DMS79 treated with DMSO at 0.1 percent for 48 hours (cell line): ENCODE data around the gene TECTB.
A peak's percentile ranks its signal among the peaks of the same experiment; 100 is the strongest.

Experiments used
- DNase-seq: peaks from one replicate; lab custom pipeline; 2025; lab: John Stamatoyannopoulos, UW

The TECTB gene

DNA sequence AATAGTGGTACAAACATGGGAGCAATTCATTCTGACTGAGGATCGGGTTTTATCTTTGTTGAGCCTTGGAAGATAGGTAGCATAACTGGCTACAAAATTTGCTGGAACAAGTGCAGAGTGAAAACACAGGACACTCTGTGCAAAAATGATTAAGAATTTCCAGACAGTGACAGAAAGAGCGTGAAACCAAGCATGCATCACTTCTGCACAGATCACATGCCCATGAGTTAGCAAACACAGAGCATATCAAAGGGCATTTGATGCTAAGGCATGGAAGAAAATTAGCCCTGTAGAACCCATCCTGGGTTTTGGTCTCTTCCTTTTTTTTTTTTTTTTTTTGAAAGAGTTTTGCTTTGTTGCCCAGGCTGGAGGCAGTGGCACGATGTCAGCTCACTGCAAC is 28.3 kb downstream of the TECTB start:
- DNase-seq, result no peak

DNA sequence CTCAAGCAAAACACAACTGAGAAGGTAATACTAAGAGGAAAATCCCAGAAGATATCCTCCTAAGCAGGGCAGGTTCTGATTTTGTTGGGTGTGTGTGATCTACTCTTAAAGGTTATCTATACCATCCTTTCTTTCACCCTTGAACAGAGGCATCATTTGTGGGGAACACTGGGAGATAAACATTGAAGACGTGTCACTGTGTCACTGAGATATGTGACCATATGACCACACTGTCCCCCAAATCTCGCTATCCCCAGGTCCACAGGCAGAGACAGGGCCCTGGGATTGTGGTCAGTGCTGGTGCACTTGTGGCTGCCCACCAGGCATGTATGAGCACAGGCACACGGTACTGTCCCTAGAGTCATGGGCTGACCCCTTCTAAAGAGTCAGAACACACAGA is 30.0 kb downstream of the TECTB start:
- DNase-seq, result no peak

DNA sequence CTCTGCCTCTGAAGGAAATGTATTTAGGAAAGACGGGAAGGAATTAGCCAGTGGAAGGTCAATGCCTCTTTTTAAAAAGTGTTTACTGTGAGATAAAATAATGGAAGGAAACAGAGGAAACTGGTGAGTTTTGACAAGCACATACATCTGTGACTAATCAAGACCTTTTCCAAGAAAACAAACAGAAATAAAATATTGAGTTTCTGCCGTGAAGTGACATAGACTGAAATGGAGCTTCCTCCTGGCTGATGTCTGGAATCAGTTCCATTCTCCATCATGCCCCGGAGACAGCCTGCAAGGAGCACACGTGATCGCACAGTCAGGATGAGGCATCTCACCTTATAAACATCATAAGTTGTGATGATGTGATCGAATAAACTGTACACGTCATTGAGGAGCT is 30.7 kb downstream of the TECTB start:
- DNase-seq, result no peak

DNA sequence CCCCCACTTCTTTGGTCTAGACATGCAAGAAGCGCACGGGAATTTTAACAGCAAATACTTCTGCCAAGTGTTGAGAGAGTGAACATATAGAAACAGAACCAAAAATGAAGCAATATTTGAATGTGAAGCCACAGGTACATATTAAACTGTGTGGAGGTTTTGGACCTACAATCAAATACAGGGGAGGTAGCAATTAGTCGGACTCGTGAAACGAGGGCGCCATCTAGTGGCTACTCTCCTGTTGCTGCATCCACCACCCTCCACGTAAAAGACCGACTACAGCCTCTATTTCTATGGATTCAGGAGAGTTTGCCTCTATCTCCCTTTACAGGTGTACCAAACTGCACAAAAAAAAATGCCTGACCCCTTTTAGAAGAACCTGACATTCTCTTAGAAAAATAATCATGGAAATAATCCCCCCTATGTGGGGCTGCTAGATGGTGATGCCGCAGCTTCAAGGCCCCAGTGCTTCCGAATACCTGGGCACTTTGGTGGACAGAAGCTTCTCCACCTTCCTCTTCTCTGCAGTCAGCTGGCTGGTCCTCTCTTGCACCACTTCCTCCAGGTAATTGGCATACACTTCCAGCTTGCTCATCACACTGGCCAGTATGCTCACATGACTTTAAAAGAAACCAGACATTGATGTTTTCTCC is 31.7 kb downstream of the TECTB start:
- peak; percentile 13 for DNase-seq

DNA sequence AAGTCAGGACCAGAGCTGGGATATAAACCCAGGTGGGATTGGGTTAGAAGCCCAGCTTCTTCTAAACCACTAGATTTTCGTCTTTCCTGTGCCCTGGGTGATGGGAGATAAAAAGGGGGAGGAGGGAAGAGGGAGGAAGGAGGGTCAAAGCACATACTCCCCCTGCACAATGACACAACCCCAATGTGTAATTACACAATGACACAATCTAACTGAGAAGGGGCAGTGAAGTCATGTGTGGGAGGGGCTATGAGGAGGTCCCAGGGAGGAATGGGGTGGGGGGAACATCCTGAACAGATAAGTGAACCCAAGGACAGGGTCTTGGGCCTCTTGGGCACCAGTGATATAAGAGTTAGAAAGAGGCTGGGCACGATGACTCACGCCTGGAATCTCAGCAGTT is 44.5 kb downstream of the TECTB start:
- DNase-seq, result no peak

DNA sequence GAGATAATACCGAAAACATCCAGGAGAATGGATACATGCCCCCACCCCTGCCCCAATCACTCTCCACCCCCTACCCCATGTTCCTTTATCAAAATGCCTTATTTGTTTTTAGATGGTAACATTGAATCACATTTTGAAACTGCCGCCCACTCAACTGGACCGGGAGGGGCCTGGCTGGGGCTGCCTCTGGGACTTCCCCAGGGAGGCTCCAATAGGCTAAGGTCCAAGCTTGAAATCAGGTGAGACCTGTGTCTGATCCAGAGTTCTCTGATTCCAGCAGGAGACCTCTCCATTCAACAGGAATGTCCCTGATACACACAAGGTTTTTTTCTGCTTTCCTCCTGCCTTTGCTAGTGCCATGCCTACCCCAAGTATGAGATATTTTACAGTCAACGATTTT is 47.0 kb downstream of the TECTB start:
- DNase-seq, result no peak

DNA sequence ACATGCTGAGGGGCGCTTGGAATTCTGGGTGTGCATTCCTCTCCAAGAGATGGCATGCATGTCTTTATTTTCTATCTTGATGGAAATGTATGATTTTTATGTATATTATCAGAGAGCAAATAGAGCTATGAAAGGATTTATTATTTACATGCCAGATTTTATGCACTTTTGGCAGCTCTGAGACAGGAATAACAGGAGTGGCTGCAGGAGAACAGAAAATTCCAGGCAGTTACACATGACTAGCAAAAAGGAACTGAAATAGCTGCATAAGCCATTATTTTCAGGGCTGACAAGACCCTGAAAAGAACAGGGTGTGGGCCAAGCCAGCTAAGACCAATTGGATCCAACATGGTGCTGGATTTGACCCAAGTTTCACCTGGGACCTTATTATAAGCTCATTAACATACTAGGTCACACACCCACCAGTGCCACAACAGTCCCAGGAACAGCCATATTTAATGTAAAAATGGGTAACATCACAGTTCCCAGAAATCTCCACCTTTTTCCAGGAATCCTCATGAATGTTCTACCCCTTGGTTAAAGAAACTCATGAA is 47.5 kb downstream of the TECTB start:
- no peak for DNase-seq

DNA sequence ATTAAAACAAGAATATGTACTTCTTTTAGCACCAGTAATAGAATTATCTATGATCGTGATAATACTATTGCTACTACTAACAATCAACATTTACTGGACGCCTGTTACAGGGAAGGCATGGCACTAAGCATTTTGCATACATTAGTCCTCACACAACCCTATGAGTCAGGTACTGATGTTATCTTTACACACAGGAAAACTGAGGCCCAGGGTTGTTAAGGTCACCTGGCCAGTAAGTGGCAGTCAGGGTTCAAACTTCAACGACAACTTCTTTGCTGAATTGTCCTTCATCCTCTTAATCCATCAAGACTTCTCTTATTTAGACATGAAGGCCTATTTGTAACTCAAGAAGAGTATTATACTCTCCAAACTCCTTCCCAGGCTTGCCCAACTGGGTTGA is 48.8 kb downstream of the TECTB start:
- no peak for DNase-seq

DNA sequence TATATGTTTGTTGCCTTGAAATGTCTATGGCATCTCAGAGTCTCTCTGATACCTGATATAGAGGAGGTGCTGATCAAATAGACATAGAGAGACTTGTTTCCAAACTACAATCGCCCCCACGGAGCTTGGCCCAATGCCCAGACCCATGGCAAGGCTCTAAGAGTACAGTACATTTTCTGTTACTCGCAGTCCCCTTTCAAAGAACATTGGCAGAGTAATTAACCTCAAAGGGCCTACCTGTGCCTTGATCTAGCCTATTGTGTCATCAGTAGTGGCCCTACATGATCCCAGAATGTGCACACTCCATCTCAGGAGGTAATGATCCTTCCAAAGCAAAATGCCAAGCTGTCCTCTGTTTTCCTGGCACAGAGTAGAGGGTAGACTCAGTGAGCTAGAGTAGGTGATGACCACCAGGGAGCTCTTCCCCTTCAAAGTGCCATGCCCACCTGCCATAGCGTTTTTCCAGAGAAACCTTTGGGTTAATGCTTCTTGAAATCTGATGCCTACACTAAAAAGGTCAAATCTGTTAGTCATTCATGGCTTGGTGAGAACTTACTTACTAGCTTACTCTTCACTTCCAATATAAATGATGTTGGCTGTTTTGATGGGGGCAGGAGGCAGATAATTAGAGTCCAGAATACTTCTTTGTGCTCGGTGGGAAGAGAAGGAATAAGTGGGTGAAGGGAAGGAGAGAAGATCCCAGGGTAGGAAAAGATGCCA is 49.5 kb downstream of the TECTB start:
- DNase-seq, result peak; percentile 0

DNA sequence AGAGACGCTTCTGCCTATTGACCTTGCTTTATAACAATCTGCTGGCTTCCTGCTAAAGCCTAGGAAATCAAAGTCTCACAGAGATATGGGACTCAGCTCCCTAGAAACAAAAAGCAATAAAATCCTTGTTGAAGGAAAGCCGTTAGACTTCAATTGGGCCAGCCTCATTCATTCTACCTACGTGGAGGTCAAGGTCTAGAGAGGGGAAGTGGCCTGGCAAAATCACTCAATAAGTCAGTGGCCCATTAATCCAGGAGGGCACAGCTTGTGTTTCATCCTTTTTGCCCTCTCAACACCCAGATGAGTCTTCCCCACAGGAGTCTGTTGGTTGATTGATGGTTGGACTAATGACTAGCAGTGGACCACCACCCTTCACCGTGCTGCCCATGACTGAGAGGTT is 50.3 kb downstream of the TECTB start:
- DNase-seq, result no peak

DNA sequence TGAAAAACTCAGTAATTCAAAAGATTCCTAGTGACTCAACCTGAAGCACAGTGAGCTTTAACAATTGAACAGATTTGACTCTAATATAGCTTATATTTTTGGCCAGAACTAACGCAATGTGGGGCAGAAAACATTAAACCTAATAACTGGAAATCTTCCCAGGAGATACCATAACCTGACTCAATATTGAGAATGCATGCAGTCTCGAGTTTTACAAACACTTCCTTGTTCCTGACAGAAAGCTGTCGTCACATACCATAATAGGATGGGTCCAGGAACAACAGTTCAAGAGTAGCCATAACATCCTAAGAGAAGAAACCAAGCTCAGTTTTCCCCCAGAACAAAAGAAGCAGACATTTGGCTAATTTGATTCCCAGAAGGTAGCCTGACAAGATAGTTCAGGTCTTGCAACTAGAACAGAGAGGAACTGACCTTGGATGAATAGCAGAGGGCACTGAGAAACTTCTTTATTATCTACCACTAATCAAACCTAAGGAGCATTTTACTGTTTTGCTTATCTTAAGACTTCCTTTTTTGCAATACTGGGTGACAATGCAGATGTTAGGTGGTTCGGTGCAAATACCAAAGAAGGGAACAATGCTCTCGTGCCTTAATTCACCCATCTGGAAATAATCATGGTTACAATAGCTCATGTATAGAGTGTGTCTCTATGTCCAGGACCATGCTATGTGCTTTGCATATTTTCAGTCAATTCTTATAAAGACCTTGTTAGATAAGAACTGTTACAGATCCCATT is 52.1 kb downstream of the TECTB start:
- no peak for DNase-seq

DNA sequence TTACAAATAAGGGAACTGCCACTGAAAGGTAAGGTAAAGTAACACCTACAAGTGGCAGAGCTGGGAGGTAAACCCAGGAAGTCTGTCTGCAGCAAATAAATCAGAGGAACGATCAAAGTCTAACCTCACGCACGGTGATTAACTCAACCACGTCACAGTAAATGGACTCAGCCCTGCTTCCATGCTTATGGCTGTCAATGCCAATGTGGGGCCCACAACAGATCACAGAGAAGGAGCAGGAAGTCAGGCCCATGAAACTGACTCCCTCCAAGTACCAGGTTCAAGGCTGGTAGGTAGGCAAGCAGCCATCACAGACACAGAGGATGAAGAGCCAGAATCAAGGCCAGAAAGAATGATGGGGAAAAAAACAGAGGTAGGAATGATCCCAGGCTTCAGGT is 52.7 kb downstream of the TECTB start:
- no peak for DNase-seq

DNA sequence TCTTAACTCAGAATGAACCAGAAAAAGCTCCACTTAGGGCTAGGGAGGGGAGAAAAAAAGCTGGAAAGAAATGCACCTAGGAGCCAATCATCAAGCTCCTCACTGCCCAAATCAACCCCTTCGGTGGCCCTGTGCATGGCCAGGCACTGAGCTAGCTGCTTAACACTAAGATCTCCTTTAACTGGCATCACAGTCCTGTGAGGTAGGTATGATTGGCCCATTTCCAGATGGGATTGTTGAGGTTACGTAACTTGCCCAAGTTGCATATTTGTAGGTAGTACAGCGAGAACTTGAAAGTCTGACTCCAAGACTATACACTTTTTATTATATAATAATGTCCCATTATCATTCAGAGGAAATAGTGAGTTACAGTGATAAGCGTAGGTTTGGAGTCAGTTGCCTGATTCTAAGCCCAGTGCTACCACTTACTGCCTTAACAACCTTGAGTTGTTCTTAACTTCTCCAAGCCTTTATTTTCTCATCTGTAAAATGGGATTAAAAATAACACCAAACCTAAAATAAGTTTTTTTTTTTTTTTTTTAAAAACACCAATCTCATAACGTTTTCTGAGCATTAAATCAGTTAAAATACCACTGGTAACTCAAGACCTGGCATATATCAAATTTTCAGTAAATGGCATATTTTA is 53.5 kb downstream of the TECTB start:
- DNase-seq, result no peak

DNA sequence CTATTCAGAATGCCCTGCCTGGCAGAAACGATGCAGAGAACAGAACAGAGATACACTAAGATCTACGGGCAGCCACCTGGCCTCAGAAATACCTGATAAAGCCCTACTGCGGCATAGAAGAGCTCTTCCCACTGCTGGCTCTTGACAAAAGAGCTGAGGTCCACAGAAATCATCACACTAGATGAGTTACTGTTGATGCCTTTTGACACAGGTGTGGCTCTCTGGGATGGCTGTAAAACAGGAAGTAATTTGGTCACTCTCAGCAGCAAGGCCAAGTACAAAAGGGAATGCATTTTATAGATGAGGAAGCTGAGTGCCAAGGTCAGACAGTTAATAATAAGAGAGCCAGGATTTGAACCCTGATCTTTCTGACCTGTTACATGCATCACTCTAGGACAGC is 55.8 kb downstream of the TECTB start:
- no peak for DNase-seq

DNA sequence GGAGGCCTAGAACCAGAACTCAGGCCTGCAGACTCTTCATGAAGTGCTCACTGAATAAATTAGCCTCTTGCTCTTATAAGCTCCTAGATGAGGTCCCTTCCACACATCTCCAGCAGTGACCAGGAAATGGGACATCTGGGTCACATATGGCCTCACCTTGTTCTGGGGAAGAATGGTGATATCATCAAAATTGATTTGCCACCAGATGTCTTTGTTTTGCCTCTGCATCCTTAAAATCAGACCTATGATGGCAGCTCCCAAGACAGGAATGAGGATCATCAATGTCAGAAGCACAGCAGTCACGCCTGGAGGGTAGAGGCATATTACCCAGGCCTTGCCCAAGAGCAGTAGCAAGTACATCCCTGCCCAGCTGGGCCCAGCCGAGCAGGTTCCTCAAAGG is 57.4 kb downstream of the TECTB start:
- no peak for DNase-seq

DNA sequence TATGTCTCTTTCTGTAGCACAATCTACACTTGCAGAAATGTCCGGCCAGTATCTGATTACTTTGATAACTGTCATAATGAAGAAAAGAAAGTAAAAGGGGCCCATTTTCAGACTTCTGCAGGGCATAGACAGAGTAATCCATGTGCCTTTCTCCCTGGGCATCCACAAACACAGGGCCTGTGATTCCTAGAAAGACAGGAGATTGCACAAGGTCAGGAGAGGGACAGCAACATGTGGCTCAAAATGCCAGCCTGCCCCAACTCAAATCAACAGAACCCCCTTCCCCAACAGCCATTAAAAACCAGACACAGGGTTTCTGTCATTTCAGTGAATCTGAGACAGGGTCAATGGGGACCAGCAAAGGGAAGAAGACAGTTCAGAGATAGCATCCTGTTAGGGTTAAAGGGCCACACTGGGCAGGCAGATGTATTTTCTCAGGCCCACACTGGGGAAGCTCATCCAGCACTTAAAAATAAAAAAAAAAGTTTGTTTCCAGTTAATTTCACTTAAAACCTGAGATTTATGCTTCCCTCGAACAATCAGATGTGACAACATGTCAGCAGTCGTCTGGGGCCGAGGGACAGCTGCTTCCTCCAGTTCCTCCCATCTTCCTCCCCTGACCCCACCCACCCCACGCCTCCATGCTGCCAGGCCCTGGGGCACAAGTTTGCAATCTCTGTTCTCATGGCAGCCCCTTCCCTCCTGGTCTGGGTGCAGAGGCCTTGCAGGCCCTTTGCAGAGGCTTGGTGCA is 60.0 kb downstream of the TECTB start:
- no peak for DNase-seq

DNA sequence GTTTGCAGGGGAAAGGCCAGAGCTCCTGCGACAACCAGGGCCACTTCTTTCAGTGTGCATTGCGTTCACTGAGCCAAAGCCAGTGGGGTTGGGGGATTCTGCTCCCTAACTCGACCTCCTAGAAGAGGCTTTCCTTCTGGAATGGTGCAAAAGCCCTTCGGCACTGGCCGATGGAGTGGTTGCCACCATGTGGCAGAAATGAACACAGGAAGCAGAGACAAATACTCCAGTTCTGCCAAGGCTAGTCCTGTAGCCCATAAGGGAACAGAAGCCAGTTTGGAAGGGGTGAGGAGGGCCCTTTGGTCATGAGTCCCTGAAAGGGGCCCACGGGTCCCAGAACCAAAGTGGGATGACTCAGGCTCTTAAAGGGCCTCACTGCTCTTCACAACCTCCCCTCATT is 61.1 kb downstream of the TECTB start:
- no peak for DNase-seq

DNA sequence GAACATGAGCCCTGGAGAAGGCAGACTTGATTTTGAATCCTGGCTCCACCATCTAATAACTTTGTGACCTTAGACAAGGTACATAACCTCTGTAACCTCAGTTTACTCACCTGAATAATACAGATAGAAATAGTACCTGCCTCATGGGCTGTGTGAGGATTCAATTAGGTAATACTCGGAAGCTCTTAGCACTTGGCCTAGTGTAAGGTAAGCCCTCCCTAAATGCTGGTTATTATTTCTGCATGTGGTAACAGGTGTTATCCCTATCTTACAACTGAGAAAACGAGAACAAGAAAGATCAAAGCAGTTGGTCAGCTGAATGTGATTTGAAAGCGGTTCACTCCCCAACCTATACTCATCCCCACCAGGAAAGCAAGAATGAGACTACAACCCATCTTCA is 62.0 kb downstream of the TECTB start:
- DNase-seq, result no peak

DNA sequence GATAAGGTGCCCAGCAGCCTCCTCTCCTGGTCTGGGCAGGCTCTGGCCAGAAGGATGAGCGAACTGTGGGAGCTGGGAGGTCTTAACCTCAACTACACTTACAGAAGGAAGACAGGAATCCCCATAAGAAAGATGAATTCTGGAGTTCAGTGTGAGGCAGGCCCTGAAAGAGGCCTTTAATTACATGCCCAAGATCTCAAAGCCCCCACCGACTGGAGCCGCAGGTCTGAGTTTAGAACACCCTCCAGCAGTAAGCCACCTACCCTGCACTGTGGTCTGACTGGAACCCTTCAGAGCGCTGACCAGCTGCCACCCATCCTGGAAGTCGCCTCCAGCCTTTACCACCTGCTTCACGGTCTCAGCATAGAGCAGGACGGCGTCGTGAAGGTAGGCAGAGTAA is 62.5 kb downstream of the TECTB start:
- DNase-seq, result no peak

DNA sequence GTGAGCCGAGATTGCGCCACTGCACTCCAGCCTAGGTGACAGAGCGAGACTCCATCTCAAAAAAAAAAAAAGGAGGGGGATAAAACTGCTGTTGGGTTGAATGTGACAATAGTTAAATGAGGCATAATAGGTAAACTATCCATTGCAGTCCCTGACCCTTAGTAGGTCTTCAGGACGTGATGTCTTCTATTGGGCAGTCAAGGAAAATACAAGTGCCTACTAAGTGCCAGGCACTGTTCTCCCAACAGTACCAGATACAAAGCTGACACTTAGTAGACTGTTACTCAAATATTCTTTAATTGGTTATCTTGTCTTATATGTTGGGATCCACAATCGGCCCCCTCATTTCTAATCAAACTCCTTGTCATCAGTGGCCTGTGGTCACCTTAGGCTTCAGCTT is 63.6 kb downstream of the TECTB start:
- no peak for DNase-seq

DNA sequence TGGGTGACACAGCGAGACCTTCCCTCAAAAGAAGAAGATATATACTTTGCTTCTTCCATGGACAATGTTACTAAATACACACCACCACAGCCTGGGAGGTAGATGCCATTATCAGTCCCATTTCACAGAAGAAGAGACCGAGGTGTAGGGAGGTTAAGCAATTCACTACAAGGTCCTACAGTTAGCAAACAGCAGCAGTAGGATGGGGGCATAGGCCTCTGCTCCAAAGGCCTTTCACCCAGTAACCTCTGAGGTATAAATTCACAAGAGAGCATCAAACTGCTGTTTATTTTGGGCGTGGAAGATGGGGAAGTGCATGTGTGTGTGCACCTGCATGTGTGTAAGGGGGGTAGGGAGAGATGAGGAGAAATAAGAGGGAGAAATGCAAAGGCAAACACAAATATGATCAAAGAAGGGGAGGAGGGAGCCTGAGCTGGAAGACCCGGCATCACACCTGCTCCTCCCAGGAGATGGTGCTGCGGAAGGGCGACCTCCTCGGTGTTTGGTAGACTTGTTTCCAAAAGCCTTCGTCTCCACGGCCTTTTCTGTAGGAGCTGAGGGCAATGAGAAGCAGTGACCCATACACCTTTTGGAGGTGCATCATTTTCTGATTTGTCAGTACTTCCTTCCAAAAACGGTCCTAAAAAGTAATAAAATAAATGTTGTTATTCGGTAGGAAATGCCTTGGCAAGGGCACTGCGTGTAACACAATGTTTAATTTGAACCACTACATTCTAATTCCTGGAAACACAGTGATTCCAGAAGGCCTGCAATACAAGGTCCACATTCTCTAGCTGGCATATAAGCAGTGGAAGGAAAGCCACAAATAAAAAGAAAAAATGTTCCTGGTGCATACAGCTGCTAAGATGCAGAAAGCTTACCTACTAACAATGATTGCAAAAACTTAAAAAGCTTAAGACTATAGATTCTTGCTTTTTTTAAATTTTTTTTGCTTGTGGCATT is 64.8 kb downstream of the TECTB start:
- no peak for DNase-seq
